GM04503 (cell line): ENCODE results near the gene DCAF10.
"Not testable (repeated sequence)": the region's sequence is repeated elsewhere in the genome, so short reads cannot be mapped to it uniquely, and the experiment has no call there.

ENCODE experiments used
- DNase-seq: peaks from one replicate; pipeline ENCODE4 v3.0.0-alpha.2; 2012; ENCODE audit warnings: low read depth

Gene DCAF10

GRCh38 chr9:37800631-37801286, at the start of gene DCAF10:
DCAF10 (plus strand) TSS chr9:37800797; CDS start chr9:37800867, 70 bp downstream.
- peak; percentile 36 for DNase-seq

GRCh38 chr9:37751186-37751585, 49.4 kb upstream of the DCAF10 start:
- DNase-seq, result no peak

- not testable (repeated sequence) for DNase-seq
Measured at GRCh38 chr9:37751704-37752103, 48.9 kb upstream of the DCAF10 start.

GRCh38 chr9:37752112-37752511, 48.5 kb upstream of the DCAF10 start:
- not testable (repeated sequence) for DNase-seq

GRCh38 chr9:37752642-37753488, 47.7 kb upstream of the DCAF10 start:
- no peak for DNase-seq

- DNase-seq, result no peak
Measured at GRCh38 chr9:37753489-37754190, 47.0 kb upstream of the DCAF10 start, which contains the start of gene TRMT10B. TRMT10B (plus strand) TSS chr9:37753805; CDS start chr9:37761932, 8,127 bp downstream.

GRCh38 chr9:37758747-37759146, 41.9 kb upstream of the DCAF10 start:
- no peak for DNase-seq

- peak; percentile 49 for DNase-seq
Measured at GRCh38 chr9:37760416-37761161, 40.0 kb upstream of the DCAF10 start.

- DNase-seq, result peak; percentile 65
Measured at GRCh38 chr9:37761511-37761910, 39.1 kb upstream of the DCAF10 start.

GRCh38 chr9:37765263-37765662, 35.3 kb upstream of the DCAF10 start:
- DNase-seq, result not testable (repeated sequence)

- DNase-seq, result no peak
Measured at GRCh38 chr9:37769306-37769705, 31.3 kb upstream of the DCAF10 start.

GRCh38 chr9:37769995-37770394, 30.6 kb upstream of the DCAF10 start:
- DNase-seq, result no peak

GRCh38 chr9:37775216-37775919, 25.2 kb upstream of the DCAF10 start:
- DNase-seq, result no peak

- no peak for DNase-seq
Measured at GRCh38 chr9:37776328-37776727, 24.3 kb upstream of the DCAF10 start.

GRCh38 chr9:37778534-37778933, 22.1 kb upstream of the DCAF10 start:
- DNase-seq, result no peak

GRCh38 chr9:37784291-37784615, 16.3 kb upstream of the DCAF10 start:
- no peak for DNase-seq

- peak; percentile 65 for DNase-seq
Measured at GRCh38 chr9:37784616-37785483, 15.7 kb upstream of the DCAF10 start, which contains the start of gene EXOSC3. EXOSC3 (minus strand) TSS chr9:37785064; CDS start chr9:37785044, 20 bp downstream.

GRCh38 chr9:37787059-37787458, 13.5 kb upstream of the DCAF10 start:
- no peak for DNase-seq

- no peak for DNase-seq
Measured at GRCh38 chr9:37788332-37788731, 12.3 kb upstream of the DCAF10 start.

- no peak for DNase-seq
Measured at GRCh38 chr9:37790096-37790495, 10.5 kb upstream of the DCAF10 start.
